ENCODE results near the gene ABCC8.
"Not testable (repeated sequence)": the region's sequence is repeated elsewhere in the genome, so short reads cannot be mapped to it uniquely, and the experiment has no call there.

The ABCC8 gene

GRCh38 chr11:17432002-17432401 lies 44.6 kb downstream of the ABCC8 start:
- no peak overlapping the region for H3K27ac Mint-ChIP-seq
- H3K4me3 Mint-ChIP-seq, result no peak overlapping the region
- no peaks in the 10 kb centered on the region for H3K36me3 Mint-ChIP-seq
- H3K9me3 Mint-ChIP-seq, result no peaks in the 10 kb centered on the region
- H3K27me3 Mint-ChIP-seq, result no peaks in the 10 kb centered on the region
- no peaks in the 10 kb centered on the region for H3K4me1 Mint-ChIP-seq

- Mint-ChIP-seq H3K4me3 (no peak overlapping the region), H3K36me3 (no peaks in the 10 kb centered on the region), H3K27ac (no peak overlapping the region), H3K9me3 (no peaks in the 10 kb centered on the region), H3K4me1 (no peaks in the 10 kb centered on the region), H3K27me3 (no peaks in the 10 kb centered on the region)
These were observed 45.5 kb downstream of the ABCC8 start for GRCh38 chr11:17431139-17431538.

- Mint-ChIP-seq H3K4me3 (no peak overlapping the region), H3K4me1 (no peaks in the 10 kb centered on the region), H3K27me3 (no peaks in the 10 kb centered on the region), H3K9me3 (no peaks in the 10 kb centered on the region), H3K27ac (no peak overlapping the region), H3K36me3 (no peaks in the 10 kb centered on the region)
These were observed 46.0 kb downstream of the ABCC8 start for GRCh38 chr11:17430616-17431015.

- Mint-ChIP-seq H3K27ac (no peak overlapping the region), H3K9me3 (no peaks in the 10 kb centered on the region), H3K4me3 (no peak overlapping the region), H3K36me3 (no peaks in the 10 kb centered on the region), H3K27me3 (no peaks in the 10 kb centered on the region), H3K4me1 (no peaks in the 10 kb centered on the region)
These were observed 47.7 kb downstream of the ABCC8 start for GRCh38 chr11:17428925-17429324.

- Mint-ChIP-seq H3K27me3 (no peaks in the 10 kb centered on the region), H3K27ac (no peak overlapping the region), H3K4me3 (no peak overlapping the region), H3K36me3 (no peaks in the 10 kb centered on the region), H3K4me1 (no peaks in the 10 kb centered on the region), H3K9me3 (no peaks in the 10 kb centered on the region)
These were observed 48.4 kb downstream of the ABCC8 start for GRCh38 chr11:17428261-17428660.

GRCh38 chr11:17426233-17426632 lies 50.4 kb downstream of the ABCC8 start:
- not testable (repeated sequence) for H3K27ac Mint-ChIP-seq, H3K4me3 Mint-ChIP-seq, H3K4me1 Mint-ChIP-seq, H3K36me3 Mint-ChIP-seq, H3K9me3 Mint-ChIP-seq, H3K27me3 Mint-ChIP-seq

GRCh38 chr11:17423533-17424310 lies 52.9 kb downstream of the ABCC8 start:
- Mint-ChIP-seq H3K36me3 (no peaks in the 10 kb centered on the region), H3K4me3 (no peak overlapping the region), H3K27me3 (peaks cover 10% of the 10 kb centered on the region), H3K9me3 (no peaks in the 10 kb centered on the region), H3K27ac (no peak overlapping the region), H3K4me1 (no peaks in the 10 kb centered on the region)

GRCh38 chr11:17421781-17422180 lies 54.9 kb downstream of the ABCC8 start:
- H3K4me1 Mint-ChIP-seq, result no peaks in the 10 kb centered on the region
- no peaks in the 10 kb centered on the region for H3K36me3 Mint-ChIP-seq
- H3K9me3 Mint-ChIP-seq, result no peaks in the 10 kb centered on the region
- H3K4me3 Mint-ChIP-seq, result no peak overlapping the region
- H3K27ac Mint-ChIP-seq, result no peak overlapping the region
- H3K27me3 Mint-ChIP-seq, result peaks cover 15% of the 10 kb centered on the region

GRCh38 chr11:17418444-17419081 lies 58.1 kb downstream of the ABCC8 start:
- Mint-ChIP-seq H3K27ac (no peak overlapping the region), H3K9me3 (no peaks in the 10 kb centered on the region), H3K27me3 (peaks cover 18% of the 10 kb centered on the region), H3K4me1 (no peaks in the 10 kb centered on the region), H3K36me3 (no peaks in the 10 kb centered on the region), H3K4me3 (no peak overlapping the region)

GRCh38 chr11:17416492-17416891 lies 60.2 kb downstream of the ABCC8 start:
- Mint-ChIP-seq H3K4me1 (no peaks in the 10 kb centered on the region), H3K9me3 (no peaks in the 10 kb centered on the region), H3K36me3 (no peaks in the 10 kb centered on the region), H3K27ac (no peak overlapping the region), H3K4me3 (no peak overlapping the region), H3K27me3 (peaks cover 14% of the 10 kb centered on the region)

GRCh38 chr11:17415523-17416104 lies 61.0 kb downstream of the ABCC8 start:
- H3K27me3 Mint-ChIP-seq, result peaks cover 12% of the 10 kb centered on the region
- H3K4me3 Mint-ChIP-seq, result no peak overlapping the region
- H3K27ac Mint-ChIP-seq, result no peak overlapping the region
- H3K4me1 Mint-ChIP-seq, result no peaks in the 10 kb centered on the region
- no peaks in the 10 kb centered on the region for H3K9me3 Mint-ChIP-seq
- H3K36me3 Mint-ChIP-seq, result no peaks in the 10 kb centered on the region

GRCh38 chr11:17414992-17415391 lies 61.7 kb downstream of the ABCC8 start:
- H3K9me3 Mint-ChIP-seq, result no peaks in the 10 kb centered on the region
- no peaks in the 10 kb centered on the region for H3K4me1 Mint-ChIP-seq
- H3K4me3 Mint-ChIP-seq, result no peak overlapping the region
- no peaks in the 10 kb centered on the region for H3K36me3 Mint-ChIP-seq
- no peak overlapping the region for H3K27ac Mint-ChIP-seq
- peaks cover 12% of the 10 kb centered on the region for H3K27me3 Mint-ChIP-seq

- Mint-ChIP-seq H3K27ac (no peak overlapping the region), H3K4me3 (no peak overlapping the region), H3K36me3 (no peaks in the 10 kb centered on the region), H3K4me1 (no peaks in the 10 kb centered on the region), H3K9me3 (no peaks in the 10 kb centered on the region), H3K27me3 (peaks cover 9% of the 10 kb centered on the region)
These were observed 62.3 kb downstream of the ABCC8 start for GRCh38 chr11:17414317-17414737.

- H3K4me3 Mint-ChIP-seq, result no peak overlapping the region
- H3K9me3 Mint-ChIP-seq, result no peaks in the 10 kb centered on the region
- no peak overlapping the region for H3K27ac Mint-ChIP-seq
- H3K36me3 Mint-ChIP-seq, result no peaks in the 10 kb centered on the region
- H3K27me3 Mint-ChIP-seq, result peaks cover 7% of the 10 kb centered on the region
- H3K4me1 Mint-ChIP-seq, result no peaks in the 10 kb centered on the region
These were observed 63.0 kb downstream of the ABCC8 start for GRCh38 chr11:17413414-17414316.

- H3K4me1 Mint-ChIP-seq, result no peaks in the 10 kb centered on the region
- H3K9me3 Mint-ChIP-seq, result no peaks in the 10 kb centered on the region
These were observed 64.0 kb downstream of the ABCC8 start for GRCh38 chr11:17412488-17413180.

More at GRCh38 chr11:17412488-17413180, 64.0 kb downstream of the ABCC8 start:
- Mint-ChIP-seq H3K4me3 (no peak overlapping the region), H3K27me3 (peaks cover 5% of the 10 kb centered on the region), H3K36me3 (no peaks in the 10 kb centered on the region), H3K27ac (no peak overlapping the region)
